CD1c-positive myeloid dendritic cell (primary cell): Measurements from ENCODE around the gene PTPDC1.

Experiments used
- DNase-seq: peaks from one replicate; pipeline ENCODE4 v3.0.0-alpha.2; 2016; ENCODE audit errors: extremely low spot score

Gene PTPDC1

GRCh38 chr9:94140791-94141790 lies 56.8 kb downstream of the PTPDC1 start:
- no peak for DNase-seq

- no peak for DNase-seq
These were observed 58.1 kb downstream of the PTPDC1 start for GRCh38 chr9:94142353-94142752.

GRCh38 chr9:94144394-94144793 lies 60.1 kb downstream of the PTPDC1 start:
- DNase-seq, result no peak

GRCh38 chr9:94145640-94146039 lies 61.4 kb downstream of the PTPDC1 start:
- no peak for DNase-seq

GRCh38 chr9:94147776-94148175 lies 63.5 kb downstream of the PTPDC1 start:
- no peak for DNase-seq

- DNase-seq, result no peak
These were observed 64.2 kb downstream of the PTPDC1 start for GRCh38 chr9:94148419-94148818.

- no peak for DNase-seq
These were observed 65.4 kb downstream of the PTPDC1 start for GRCh38 chr9:94149696-94150095.

- DNase-seq, result no peak
These were observed 66.1 kb downstream of the PTPDC1 start for GRCh38 chr9:94150279-94150828.

- DNase-seq, result no peak
These were observed 66.8 kb downstream of the PTPDC1 start for GRCh38 chr9:94150890-94151650.

GRCh38 chr9:94153905-94154304 lies 69.6 kb downstream of the PTPDC1 start:
- DNase-seq, result no peak

GRCh38 chr9:94156348-94157049 lies 72.2 kb downstream of the PTPDC1 start:
- no peak for DNase-seq

- DNase-seq, result peak; percentile 57
These were observed 73.0 kb downstream of the PTPDC1 start for GRCh38 chr9:94157050-94157801.
